Measurements from ENCODE around the gene GJC3.
"Not testable (repeated sequence)": the region's sequence is repeated elsewhere in the genome, so short reads cannot be mapped to it uniquely, and the experiment has no call there.

Gene GJC3, protein sequence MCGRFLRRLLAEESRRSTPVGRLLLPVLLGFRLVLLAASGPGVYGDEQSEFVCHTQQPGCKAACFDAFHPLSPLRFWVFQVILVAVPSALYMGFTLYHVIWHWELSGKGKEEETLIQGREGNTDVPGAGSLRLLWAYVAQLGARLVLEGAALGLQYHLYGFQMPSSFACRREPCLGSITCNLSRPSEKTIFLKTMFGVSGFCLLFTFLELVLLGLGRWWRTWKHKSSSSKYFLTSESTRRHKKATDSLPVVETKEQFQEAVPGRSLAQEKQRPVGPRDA

GRCh38 chr7:99928994-99929729 lies at the start of gene GJC3:
Gene GJC3 (minus strand): TSS chr7:99929620. CDS start chr7:99929620, 0 bp downstream.
- H3K9ac ChIP-seq: no peak within 1 kb of the TSS
- no peaks in the 10 kb centered on the region for H3K36me3 ChIP-seq (ENCODE audit: control insufficient read depth, insufficient read depth, low read length)
- H3K4me1 ChIP-seq: peaks cover 7% of the 10 kb centered on the region
- no peaks in the 10 kb centered on the region for H3K27me3 ChIP-seq (ENCODE audit: control insufficient read depth, insufficient read depth, low read length)
- H2AFZ ChIP-seq: peak within 1 kb of the TSS; percentile 80
- H3K9me3 ChIP-seq (ENCODE audit: control insufficient read depth, low read length): no peaks in the 10 kb centered on the region
- TF ChIP-seq, protein P1, sequence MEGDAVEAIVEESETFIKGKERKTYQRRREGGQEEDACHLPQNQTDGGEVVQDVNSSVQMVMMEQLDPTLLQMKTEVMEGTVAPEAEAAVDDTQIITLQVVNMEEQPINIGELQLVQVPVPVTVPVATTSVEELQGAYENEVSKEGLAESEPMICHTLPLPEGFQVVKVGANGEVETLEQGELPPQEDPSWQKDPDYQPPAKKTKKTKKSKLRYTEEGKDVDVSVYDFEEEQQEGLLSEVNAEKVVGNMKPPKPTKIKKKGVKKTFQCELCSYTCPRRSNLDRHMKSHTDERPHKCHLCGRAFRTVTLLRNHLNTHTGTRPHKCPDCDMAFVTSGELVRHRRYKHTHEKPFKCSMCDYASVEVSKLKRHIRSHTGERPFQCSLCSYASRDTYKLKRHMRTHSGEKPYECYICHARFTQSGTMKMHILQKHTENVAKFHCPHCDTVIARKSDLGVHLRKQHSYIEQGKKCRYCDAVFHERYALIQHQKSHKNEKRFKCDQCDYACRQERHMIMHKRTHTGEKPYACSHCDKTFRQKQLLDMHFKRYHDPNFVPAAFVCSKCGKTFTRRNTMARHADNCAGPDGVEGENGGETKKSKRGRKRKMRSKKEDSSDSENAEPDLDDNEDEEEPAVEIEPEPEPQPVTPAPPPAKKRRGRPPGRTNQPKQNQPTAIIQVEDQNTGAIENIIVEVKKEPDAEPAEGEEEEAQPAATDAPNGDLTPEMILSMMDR (IDR thresholded peaks at IDR 0.05): peak; percentile 51
- H3K27ac ChIP-seq: peak within 1 kb of the TSS; percentile 3
- H3K4me2 ChIP-seq (ENCODE audit: low read length): peak within 1 kb of the TSS; percentile 57
- H3K79me2 ChIP-seq: no peaks in the 10 kb centered on the region
- H3K4me3 ChIP-seq (ENCODE audit: low read depth, low read length): peak within 1 kb of the TSS; percentile 3

DNA sequence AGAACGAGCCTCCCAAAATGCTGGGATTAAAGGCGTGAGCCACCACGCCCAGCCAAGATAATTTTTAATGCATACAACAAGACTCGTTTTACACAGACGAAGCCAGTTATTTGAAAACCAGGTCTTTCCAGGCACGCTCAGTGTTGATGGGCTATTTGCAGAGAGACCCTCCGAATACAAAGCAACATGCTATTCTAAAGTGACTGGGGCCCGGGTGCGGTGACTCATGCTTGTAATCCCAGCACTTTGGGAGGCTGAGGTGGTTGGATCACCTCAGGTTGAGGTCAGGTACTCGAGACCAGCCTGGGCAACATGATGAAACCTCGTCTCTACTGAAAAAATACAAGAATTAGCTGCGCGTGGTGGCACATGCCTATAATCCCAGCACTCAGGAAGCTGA lies 47.2 kb upstream of the GJC3 start:
- no peaks in the 10 kb centered on the region for H3K4me1 ChIP-seq

DNA sequence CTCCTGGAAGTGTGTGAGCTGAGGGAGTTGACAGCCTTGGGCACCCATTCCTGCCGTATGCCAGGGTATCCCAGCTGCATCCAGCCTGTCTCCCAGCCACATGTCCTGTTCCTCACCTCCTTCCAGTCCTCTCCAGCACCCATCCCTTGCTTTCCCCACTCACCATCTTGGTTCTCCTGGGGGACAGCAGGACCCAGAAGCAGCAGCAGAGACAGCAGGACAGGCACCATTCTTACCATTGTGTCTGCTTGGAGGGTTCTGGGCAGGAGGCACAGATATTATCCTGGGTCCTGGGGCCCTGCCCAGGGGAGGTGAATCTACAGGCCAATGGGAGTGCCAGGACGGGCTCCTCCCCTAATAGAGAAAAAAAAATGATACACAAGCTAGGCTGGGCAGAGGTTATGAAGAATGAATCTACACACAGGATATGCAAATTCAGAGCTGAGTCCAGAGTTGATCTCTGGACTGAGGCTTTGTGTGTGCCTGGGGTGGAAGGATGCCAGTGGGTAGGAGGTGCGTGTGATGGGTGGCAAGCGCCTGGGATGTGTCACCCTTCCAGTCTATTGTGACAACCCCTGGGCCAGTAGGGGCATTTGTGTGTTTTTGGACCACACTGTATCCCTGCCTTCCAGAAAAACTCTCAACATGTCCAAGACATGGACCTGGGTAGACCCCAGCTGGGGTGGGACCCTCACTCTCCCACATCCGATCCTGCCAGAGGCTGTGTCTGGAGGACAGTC lies 46.5 kb upstream of the GJC3 start, which contains the start of gene AZGP1:
Gene AZGP1 (minus strand): TSS at position 250 of the 740 bp plus-strand sequence. CDS start 11 bp downstream, at position 239.
- Histone ChIP-seq H3K9ac (no peak within 1 kb of the TSS), H3K27ac (no peak within 1 kb of the TSS), H3K27me3 (ENCODE audit: control insufficient read depth, insufficient read depth, low read length) (no peaks in the 10 kb centered on the region), H3K9me3 (ENCODE audit: control insufficient read depth, low read length) (no peaks in the 10 kb centered on the region), H3K36me3 (ENCODE audit: control insufficient read depth, insufficient read depth, low read length) (no peaks in the 10 kb centered on the region), H2AFZ (no peak within 1 kb of the TSS), H3K4me3 (ENCODE audit: low read depth, low read length) (no peak within 1 kb of the TSS), H3K4me2 (ENCODE audit: low read length) (no peak within 1 kb of the TSS), H3K4me1 (no peaks in the 10 kb centered on the region), H3K79me2 (no peaks in the 10 kb centered on the region)
- TF ChIP-seq, protein P1 (IDR thresholded peaks at IDR 0.05): no peak

More for the DNA sequence above, 47.2 kb upstream of the GJC3 start:
- TF ChIP-seq, protein P1 (IDR thresholded peaks at IDR 0.05): no peak
- H3K4me3 ChIP-seq (ENCODE audit: low read depth, low read length): no peak overlapping the region
- no peaks in the 10 kb centered on the region for H3K36me3 ChIP-seq (ENCODE audit: control insufficient read depth, insufficient read depth, low read length)
- no peak overlapping the region for H2AFZ ChIP-seq
- no peaks in the 10 kb centered on the region for H3K9me3 ChIP-seq (ENCODE audit: control insufficient read depth, low read length)
- no peaks in the 10 kb centered on the region for H3K79me2 ChIP-seq
- no peaks in the 10 kb centered on the region for H3K27me3 ChIP-seq (ENCODE audit: control insufficient read depth, insufficient read depth, low read length)
- no peak overlapping the region for H3K4me2 ChIP-seq (ENCODE audit: low read length)
- H3K9ac ChIP-seq: no peak overlapping the region
- no peak overlapping the region for H3K27ac ChIP-seq

- no peak overlapping the region for H3K4me3 ChIP-seq (ENCODE audit: low read depth, low read length)
- no peak overlapping the region for H3K9ac ChIP-seq
- no peaks in the 10 kb centered on the region for H3K27me3 ChIP-seq (ENCODE audit: control insufficient read depth, insufficient read depth, low read length)
- no peaks in the 10 kb centered on the region for H3K9me3 ChIP-seq (ENCODE audit: control insufficient read depth, low read length)
- H3K27ac ChIP-seq: no peak overlapping the region
- H3K79me2 ChIP-seq: no peaks in the 10 kb centered on the region
- H2AFZ ChIP-seq: no peak overlapping the region
- H3K4me1 ChIP-seq: no peaks in the 10 kb centered on the region
- no peaks in the 10 kb centered on the region for H3K36me3 ChIP-seq (ENCODE audit: control insufficient read depth, insufficient read depth, low read length)
- TF ChIP-seq, protein P1 (IDR thresholded peaks at IDR 0.05): no peak
- H3K4me2 ChIP-seq (ENCODE audit: low read length): no peak overlapping the region
These were observed 45.3 kb upstream of the GJC3 start for GRCh38 chr7:99974681-99975080.

GRCh38 chr7:99973817-99974216 lies 44.4 kb upstream of the GJC3 start:
- H3K27ac ChIP-seq; H3K9ac ChIP-seq; H3K4me3 ChIP-seq (ENCODE audit: low read depth, low read length); H3K9me3 ChIP-seq (ENCODE audit: control insufficient read depth, low read length); H3K27me3 ChIP-seq (ENCODE audit: control insufficient read depth, insufficient read depth, low read length); H3K4me2 ChIP-seq (ENCODE audit: low read length); H2AFZ ChIP-seq; H3K36me3 ChIP-seq (ENCODE audit: control insufficient read depth, insufficient read depth, low read length); H3K79me2 ChIP-seq; H3K4me1 ChIP-seq: not testable (repeated sequence)

Data from parathyroid adenoma (tissue), 2 donors.